K562 (cell line): ENCODE measurements around the gene CXCL5.

Experiments
- CEBPG ChIP-seq, 3 experiments: fragments of 200-800 bp in 1 of 3; sonication (Bioruptor generic) in 1 of 3; sonication (generic) in 1 of 3; formaldehyde crosslinking in 1 of 3; IDR thresholded peaks in 2 of 3; conservative IDR thresholded peaks in 1 of 3; 2 replicates each; pipeline versions ENCODE4 v1.6.1 to v1.8.0; 2016 to 2022; ENCODE audit warnings: missing compliant biosample characterization in 2 of 3, missing genetic modification characterization in 2 of 3, mild to moderate bottlenecking in 1 of 3, missing genetic modification reagents in 1 of 3
- CTCF ChIP-seq, 3 experiments: IDR thresholded peaks in 2 of 3; conservative IDR thresholded peaks in 1 of 3; 2 replicates each; pipeline ENCODE4 v1.5.1; 2011 to 2012; ENCODE audit warnings: low read length in 3 of 3, mild to moderate bottlenecking in 3 of 3, control low read depth in 2 of 3, improper control_type of control experiment in 1 of 3, inconsistent platforms in 1 of 3, low read depth in 1 of 3, mixed read lengths in 1 of 3, moderate library complexity in 1 of 3; ENCODE audit not compliant: insufficient read depth in 2 of 3
- EZH2 ChIP-seq: IDR thresholded peaks from 2 replicates; pipeline ENCODE4 v1.6.1; 2012; ENCODE audit warnings: low read depth, mild to moderate bottlenecking, inconsistent platforms, low read length, borderline replicate concordance
- FOXA3 ChIP-seq, 2 experiments: fragments of 450-650 bp in 1 of 2; sonication (generic) in 1 of 2; formaldehyde crosslinking; IDR thresholded peaks in 1 of 2; conservative IDR thresholded peaks in 1 of 2; 2 replicates each; pipeline versions ENCODE4 v1.4.0 to v1.8.0; 2020 to 2022; ENCODE audit warnings: mild to moderate bottlenecking in 2 of 2, missing genetic modification reagents in 1 of 2
- GABPA ChIP-seq: fragments of 200-800 bp; sonication (Bioruptor generic); conservative IDR thresholded peaks from 2 replicates; pipeline ENCODE4 v1.6.1; 2016; ENCODE audit warnings: low read depth, missing genetic modification characterization, missing compliant biosample characterization
- KDM1A ChIP-seq, 2 experiments: fragments of 450-650 bp; IDR thresholded peaks; 2 replicates each; pipeline ENCODE4 v1.6.1; 2016; ENCODE audit warnings: mild to moderate bottlenecking in 2 of 2
- MTA3 ChIP-seq: fragments of 450-650 bp; formaldehyde crosslinking; IDR thresholded peaks from 2 replicates; pipeline ENCODE4 v1.6.1; 2017; ENCODE audit warnings: mild to moderate bottlenecking, borderline replicate concordance
- POLR2A ChIP-seq: fragments of 450-650 bp; conservative IDR thresholded peaks from 2 replicates; pipeline ENCODE4 v1.6.1; 2016
- SIX5 ChIP-seq, 2 experiments: IDR thresholded peaks; 2 replicates each; pipeline ENCODE4 v1.6.1; 2011; ENCODE audit warnings: low read length in 2 of 2, borderline replicate concordance in 1 of 2, low read depth in 1 of 2, mild to moderate bottlenecking in 1 of 2, moderate library complexity in 1 of 2; ENCODE audit not compliant: insufficient read depth in 1 of 2
- SMARCA4 ChIP-seq: fragments of 450-650 bp; IDR thresholded peaks from 2 replicates; pipeline ENCODE4 v1.6.1; 2016
- ZBTB12 ChIP-seq: fragments of 250-450 bp; sonication (Bioruptor Pico); IDR thresholded peaks from 2 replicates; pipeline ENCODE4 v1.4.0; 2020
- ZNF24 ChIP-seq: fragments of 450-650 bp; IDR thresholded peaks from 2 replicates; pipeline ENCODE4 v1.6.1; 2016
- TF ChIP-seq, protein P1 (sequence below): sonication (generic); formaldehyde crosslinking; IDR thresholded peaks from 2 replicates; pipeline ENCODE4 v1.8.1; 2022; ENCODE audit warnings: missing genetic modification reagents

DNA sequence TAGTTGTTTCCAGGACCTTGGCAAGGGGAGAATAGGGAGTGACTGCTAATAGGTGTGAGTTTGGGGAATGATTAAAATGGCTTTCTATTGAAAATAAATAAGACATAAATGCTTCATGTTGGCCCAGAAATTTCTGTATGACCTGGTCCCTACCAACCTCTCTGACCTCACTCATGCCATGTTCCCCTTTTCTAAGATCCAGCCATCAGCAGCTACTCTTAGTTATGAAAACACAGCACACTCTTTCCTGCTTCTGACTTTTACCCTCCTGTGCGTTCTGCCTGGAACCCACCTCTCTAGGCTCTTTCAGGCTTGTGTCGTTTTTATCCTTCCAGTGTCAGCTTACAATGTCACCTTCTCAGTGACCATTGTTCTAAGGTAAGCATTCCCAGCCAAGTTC is 14.8 kb upstream of the CXCL5 start:
- TF ChIP-seq ZBTB12 (no peak), FOXA3 (CRISPR knock-in tag; conservative IDR thresholded peaks at IDR 0.05 in 1 of 2, IDR thresholded peaks at IDR 0.05 in 1 of 2) (no peak), EZH2 (no peak), MTA3 (no peak), CTCF (IDR thresholded peaks at IDR 0.05 in 2 of 3, conservative IDR thresholded peaks at IDR 0.05 in 1 of 3; ENCODE audit: insufficient read depth in 2 of 3, low read depth in 1 of 3, low read length in 3 of 3) (no peak), ZNF24 (no peak), SIX5 (IDR thresholded peaks at IDR 0.05; ENCODE audit: borderline replicate concordance in 1 of 2, insufficient read depth in 1 of 2, low read depth in 1 of 2, low read length in 2 of 2) (no peak), KDM1A (IDR thresholded peaks at IDR 0.05) (no peak), CEBPG (CRISPR knock-in tag; IDR thresholded peaks at IDR 0.05) (no peak), CEBPG (tag; conservative IDR thresholded peaks at IDR 0.05 in 1 of 2, IDR thresholded peaks at IDR 0.05 in 1 of 2) (no peak), POLR2A (no peak), GABPA (tag) (no peak), SMARCA4 (no peak)
- TF ChIP-seq, protein P1, sequence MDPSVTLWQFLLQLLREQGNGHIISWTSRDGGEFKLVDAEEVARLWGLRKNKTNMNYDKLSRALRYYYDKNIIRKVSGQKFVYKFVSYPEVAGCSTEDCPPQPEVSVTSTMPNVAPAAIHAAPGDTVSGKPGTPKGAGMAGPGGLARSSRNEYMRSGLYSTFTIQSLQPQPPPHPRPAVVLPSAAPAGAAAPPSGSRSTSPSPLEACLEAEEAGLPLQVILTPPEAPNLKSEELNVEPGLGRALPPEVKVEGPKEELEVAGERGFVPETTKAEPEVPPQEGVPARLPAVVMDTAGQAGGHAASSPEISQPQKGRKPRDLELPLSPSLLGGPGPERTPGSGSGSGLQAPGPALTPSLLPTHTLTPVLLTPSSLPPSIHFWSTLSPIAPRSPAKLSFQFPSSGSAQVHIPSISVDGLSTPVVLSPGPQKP, result no peak
